Measurements from ENCODE around the gene CCL18.
"Not testable (repeated sequence)": the region's sequence is repeated elsewhere in the genome, so short reads cannot be mapped to it uniquely, and the experiment has no call there.

CCL18 gene

DNA sequence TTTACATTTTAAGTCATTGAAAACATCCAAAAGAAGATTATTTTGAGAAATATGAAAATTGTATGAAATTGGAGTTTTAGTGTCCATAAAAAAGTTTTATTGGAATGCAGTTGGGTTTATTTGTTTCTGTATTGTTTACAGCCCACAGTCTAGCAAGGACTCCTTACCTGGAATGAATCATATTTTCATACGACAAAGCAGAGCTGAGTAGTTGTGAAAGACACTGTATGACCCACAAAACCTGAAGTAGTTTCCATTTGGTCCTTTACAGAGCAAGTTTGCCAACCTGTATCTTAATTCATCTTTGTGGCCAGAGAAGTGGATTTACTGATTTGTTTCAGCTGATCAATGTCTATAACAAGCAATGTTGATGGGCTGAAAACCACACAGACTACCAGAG is 10.3 kb downstream of the CCL18 start:
- no peak for DNase-seq (ENCODE audit: insufficient read length)
- FAIRE-seq: no peak
- TF ChIP-seq TAF1 (IDR thresholded peaks at IDR 0.05; ENCODE audit: borderline replicate concordance, low read depth, low read length): no peak
- no peak for TF ChIP-seq POLR2A (IDR thresholded peaks at IDR 0.05; ENCODE audit: low read depth, low read length)
- TF ChIP-seq POLR2AphosphoS5 (IDR thresholded peaks at IDR 0.05; ENCODE audit: low read depth, low read length): no peak

GRCh38 chr17:36081681-36082471 is 17.8 kb downstream of the CCL18 start:
- not testable (repeated sequence) for DNase-seq (ENCODE audit: insufficient read length); FAIRE-seq

DNA sequence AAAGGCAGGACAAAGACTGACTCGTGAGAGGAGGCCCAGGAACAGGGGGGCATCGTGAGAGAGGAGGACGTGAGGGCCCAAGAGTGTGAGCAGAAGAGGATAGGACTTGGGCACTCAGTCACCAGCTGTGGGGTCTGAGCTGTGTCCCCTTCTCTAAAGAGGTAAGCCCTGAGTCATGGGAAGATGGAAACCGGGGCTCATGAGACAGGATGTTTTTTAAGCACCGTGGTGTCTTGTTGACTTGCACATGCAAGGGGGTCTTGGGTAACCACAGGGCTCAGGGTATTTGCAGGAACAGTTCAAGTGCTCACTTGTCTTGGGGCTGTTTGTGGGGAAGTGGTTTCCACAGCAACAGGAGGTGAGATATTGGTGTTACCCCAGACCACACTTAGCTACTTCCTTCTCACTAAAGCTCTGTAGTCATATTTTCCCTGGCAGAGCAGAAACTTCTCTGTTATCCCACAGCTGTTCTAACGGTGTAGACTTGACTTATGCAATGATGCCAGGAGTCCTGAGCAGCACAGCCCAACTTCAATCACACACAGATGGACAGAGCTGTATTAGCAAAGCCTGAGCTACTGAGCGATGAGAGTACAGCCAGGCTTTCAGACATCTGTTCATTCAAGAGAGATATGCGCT is 18.5 kb downstream of the CCL18 start:
- DNase-seq (ENCODE audit: insufficient read length); FAIRE-seq: not testable (repeated sequence)

GRCh38 chr17:36083691-36084090 is 19.6 kb downstream of the CCL18 start:
- not testable (repeated sequence) for FAIRE-seq; DNase-seq (ENCODE audit: insufficient read length)

GRCh38 chr17:36085765-36086164 is 21.7 kb downstream of the CCL18 start:
- FAIRE-seq (no peak), DNase-seq (ENCODE audit: insufficient read length) (no peak)
- no peak for TF ChIP-seq TAF1 (IDR thresholded peaks at IDR 0.05; ENCODE audit: borderline replicate concordance, low read depth, low read length)
- TF ChIP-seq POLR2AphosphoS5 (IDR thresholded peaks at IDR 0.05; ENCODE audit: low read depth, low read length): no peak
- TF ChIP-seq POLR2A (IDR thresholded peaks at IDR 0.05; ENCODE audit: low read depth, low read length): no peak

DNA sequence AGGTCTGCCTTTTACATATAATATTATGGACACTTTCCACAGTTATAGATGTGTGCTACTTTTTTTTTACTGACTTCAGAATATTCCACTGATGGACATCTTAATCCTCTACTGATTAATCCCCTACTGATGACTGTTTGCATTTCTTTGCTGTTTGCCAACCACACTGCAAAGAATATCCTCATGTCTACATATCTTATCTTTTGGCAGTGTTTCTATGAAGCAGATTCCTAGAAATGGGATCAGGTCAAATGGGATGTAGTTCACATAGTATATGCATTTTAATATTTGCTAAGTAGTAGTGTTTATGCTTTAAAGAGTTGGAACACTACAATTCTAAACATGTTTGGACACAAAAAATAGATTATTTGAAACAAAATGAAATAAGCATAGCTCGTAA is 22.7 kb downstream of the CCL18 start:
- TF ChIP-seq POLR2A (IDR thresholded peaks at IDR 0.05; ENCODE audit: low read depth, low read length) (no peak; the same call in 1 of the 2 replicates), TAF1 (IDR thresholded peaks at IDR 0.05; ENCODE audit: borderline replicate concordance, low read depth, low read length) (no peak), POLR2AphosphoS5 (IDR thresholded peaks at IDR 0.05; ENCODE audit: low read depth, low read length) (peak; percentile 4; the same call in 1 of the 2 replicates)
- FAIRE-seq: no peak
- DNase-seq (ENCODE audit: insufficient read length): no peak

DNA sequence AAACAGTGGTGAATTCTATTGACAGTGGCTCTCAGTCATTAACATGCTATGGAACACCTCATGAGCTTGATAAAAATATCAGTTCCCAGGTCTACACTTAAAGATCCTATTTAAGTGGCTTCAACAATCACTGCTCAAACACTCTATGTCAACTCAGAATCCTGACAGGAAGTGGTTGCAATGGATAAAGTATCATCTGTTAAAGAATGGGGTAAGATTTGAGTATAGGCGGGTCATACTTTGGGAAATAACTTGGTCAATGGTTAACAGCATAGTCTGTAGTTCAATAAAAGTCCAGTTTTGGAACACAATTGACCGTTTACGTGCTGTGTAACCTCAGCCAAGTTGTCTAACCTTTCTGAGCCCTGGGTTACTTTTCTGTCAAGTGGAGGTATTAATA is 23.4 kb downstream of the CCL18 start:
- TF ChIP-seq POLR2A (IDR thresholded peaks at IDR 0.05; ENCODE audit: low read depth, low read length) (peak; percentile 63; the same call in 1 of the 2 replicates), POLR2AphosphoS5 (IDR thresholded peaks at IDR 0.05; ENCODE audit: low read depth, low read length) (0 out of 2 replicates have a peak, but pooled peaks have one; percentile 56)
- not testable (repeated sequence) for DNase-seq (ENCODE audit: insufficient read length); FAIRE-seq

DNA sequence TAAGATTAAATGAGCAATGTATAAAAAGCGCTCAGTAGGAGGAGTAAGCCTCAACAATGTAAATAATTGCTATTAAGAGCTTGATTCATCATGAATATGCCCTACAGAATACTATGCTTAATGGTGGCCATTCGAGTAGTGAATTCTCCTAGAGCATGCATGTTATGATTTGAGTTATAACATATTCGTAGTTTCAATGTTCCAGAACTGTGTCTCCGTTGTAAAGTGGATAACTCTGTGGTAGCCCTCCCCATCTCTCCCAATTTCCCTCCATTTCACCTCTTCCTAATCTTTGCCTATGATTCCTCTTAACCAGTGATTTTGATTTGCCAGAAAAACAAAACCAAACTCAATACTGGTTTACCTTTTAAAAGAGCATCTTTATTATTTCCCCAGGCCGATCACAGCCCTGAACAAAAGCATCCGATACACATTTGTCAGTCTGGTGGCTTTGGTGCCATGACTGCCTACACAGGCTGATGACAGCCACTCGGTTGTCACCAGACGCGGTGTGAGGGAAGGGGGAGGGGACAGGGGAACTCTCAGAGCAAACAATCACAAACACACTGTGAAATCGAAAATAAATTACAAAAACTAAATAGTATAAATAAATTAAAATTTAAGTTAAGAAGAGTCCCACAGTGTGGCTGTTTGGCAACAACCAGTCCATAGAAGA is 24.0 kb downstream of the CCL18 start:
- DNase-seq (ENCODE audit: insufficient read length); FAIRE-seq: not testable (repeated sequence)
- peak; percentile 77 for TF ChIP-seq POLR2A (IDR thresholded peaks at IDR 0.05; ENCODE audit: low read depth, low read length)
- TF ChIP-seq POLR2AphosphoS5 (IDR thresholded peaks at IDR 0.05; ENCODE audit: low read depth, low read length): peak; percentile 89

DNA sequence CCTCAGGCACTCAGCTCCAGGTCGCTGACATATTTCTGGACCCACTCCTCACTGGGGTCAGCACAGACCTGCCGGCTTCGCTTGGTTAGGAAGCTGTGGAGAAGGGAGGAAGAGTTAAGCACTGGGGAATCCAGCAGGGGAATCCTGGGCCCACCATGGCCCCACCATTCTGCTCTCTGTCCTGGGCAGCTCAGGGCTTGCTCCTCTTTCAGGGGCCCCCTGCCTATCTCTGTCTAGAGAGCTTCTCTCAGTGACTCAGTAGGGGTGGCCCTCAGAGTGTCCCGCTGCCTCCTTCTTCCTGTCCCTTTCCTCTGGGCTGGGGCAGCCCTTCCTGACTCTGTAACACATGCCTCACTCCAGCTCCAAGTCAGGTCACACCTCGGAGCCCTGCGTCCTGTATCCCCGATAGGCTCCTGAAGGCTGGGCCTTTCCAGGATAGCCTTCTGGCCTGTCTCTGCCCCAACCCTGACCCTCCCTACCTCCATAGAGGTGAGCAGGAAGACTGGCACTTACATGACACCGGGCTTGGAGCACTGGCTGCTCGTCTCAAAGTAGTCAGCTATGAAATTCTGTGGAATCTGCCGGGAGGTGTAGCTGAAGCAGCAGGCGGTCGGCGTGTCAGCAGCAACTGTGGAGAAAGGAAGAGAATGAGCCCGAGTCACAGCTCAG is 24.7 kb downstream of the CCL18 start:
- DNase-seq (ENCODE audit: insufficient read length): no peak
- TF ChIP-seq POLR2A (IDR thresholded peaks at IDR 0.05; ENCODE audit: low read depth, low read length) (peak; percentile 73; the same call in 1 of the 2 replicates), TAF1 (IDR thresholded peaks at IDR 0.05; ENCODE audit: borderline replicate concordance, low read depth, low read length) (no peak), POLR2AphosphoS5 (IDR thresholded peaks at IDR 0.05; ENCODE audit: low read depth, low read length) (peak; percentile 58; the same call in 1 of the 2 replicates)
- no peak for FAIRE-seq

- TF ChIP-seq POLR2AphosphoS5 (IDR thresholded peaks at IDR 0.05; ENCODE audit: low read depth, low read length) (no peak), POLR2A (IDR thresholded peaks at IDR 0.05; ENCODE audit: low read depth, low read length) (no peak; the same call in 1 of the 2 replicates), TAF1 (IDR thresholded peaks at IDR 0.05; ENCODE audit: borderline replicate concordance, low read depth, low read length) (no peak)
- DNase-seq (ENCODE audit: insufficient read length) (no peak), FAIRE-seq (no peak)
Observed at GRCh38 chr17:36089339-36089865, 25.3 kb downstream of the CCL18 start.

DNA sequence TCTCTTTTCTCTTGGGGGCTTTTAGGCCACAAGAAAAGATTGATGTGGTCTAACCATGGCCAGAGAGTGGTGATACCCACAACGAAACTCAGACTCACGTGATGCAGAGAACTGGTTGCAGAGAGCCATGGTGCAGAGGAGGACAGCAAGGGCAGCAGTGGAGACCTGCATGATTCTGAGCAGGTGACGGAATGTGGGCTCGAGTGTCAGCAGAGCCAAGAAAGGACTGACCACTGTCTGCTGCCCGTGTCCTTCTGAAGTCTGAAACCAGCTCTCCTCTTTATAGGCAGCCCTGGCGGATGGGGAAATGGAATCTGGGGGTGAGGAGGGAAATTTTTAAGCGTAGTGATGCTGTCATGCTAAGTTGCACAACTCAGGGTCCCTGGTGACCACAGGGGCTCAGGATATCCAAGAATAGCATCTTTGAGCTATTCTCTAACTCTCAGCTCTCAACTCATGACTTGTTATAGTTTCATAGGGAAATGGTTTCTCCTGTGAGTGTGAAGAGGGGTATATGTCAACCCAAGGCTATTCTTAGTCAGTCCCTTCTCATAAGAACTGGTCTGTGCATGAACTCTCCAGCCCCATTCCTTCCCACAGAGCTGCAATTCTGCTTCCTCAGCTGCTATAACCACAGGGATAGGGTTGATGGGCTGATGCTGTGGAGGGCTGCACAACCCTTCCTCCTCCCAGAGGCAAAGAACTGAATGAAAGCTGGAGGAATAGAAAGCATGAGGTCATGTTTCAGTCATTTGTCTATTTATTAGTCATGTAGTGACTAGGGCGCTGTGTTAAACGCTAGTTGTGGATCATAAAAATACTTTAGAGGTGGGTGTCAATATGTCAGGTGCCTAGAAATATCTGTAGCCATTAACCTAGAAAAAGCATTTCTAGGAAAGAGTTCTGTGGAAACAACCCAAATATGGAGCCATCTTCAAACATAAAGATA is 26.1 kb downstream of the CCL18 start, which contains the start of gene CCL3:
CCL3 (minus strand) TSS at position 256 of the 949 bp plus-strand sequence; CDS start at position 171, 85 bp downstream.
- FAIRE-seq (no peak), DNase-seq (ENCODE audit: insufficient read length) (peak; percentile 32)
- TF ChIP-seq POLR2A (IDR thresholded peaks at IDR 0.05; ENCODE audit: low read depth, low read length) (peak; percentile 98), TAF1 (IDR thresholded peaks at IDR 0.05; ENCODE audit: borderline replicate concordance, low read depth, low read length) (0 out of 2 replicates have a peak, but pooled peaks have one; percentile 49), POLR2AphosphoS5 (IDR thresholded peaks at IDR 0.05; ENCODE audit: low read depth, low read length) (peak; percentile 98)

Measured in GM12892 (cell line).